K562 (cell line): ENCODE results near the gene SMARCC1. TPM values are rescaled to one million over a fixed set of nuclear protein-coding genes. Genes with fewer than 3 reads are reported as not detected.

Source experiments
- CCNT2 ChIP-seq: IDR thresholded peaks from 2 replicates; pipeline ENCODE4 v1.6.1; 2011; ENCODE audit warnings: borderline replicate concordance, low read depth, mild to moderate bottlenecking, moderate library complexity, mixed read lengths, low read length; ENCODE audit not compliant: insufficient read length; ENCODE audit errors: extremely low read depth
- CHD1 ChIP-seq: fragments of 200-600 bp; sonication (generic); IDR thresholded peaks from one replicate; pipeline ENCODE4 v1.6.1; 2012; ENCODE audit warnings: mild to moderate bottlenecking, moderate library complexity, low read length, inconsistent platforms
- FOXK1 ChIP-seq: sonication (generic); formaldehyde crosslinking; IDR thresholded peaks from 2 replicates; pipeline ENCODE4 v1.8.0; 2022; ENCODE audit warnings: missing genetic modification reagents, mild to moderate bottlenecking, borderline replicate concordance
- KLF1 ChIP-seq: fragments of 450-650 bp; IDR thresholded peaks from 2 replicates; pipeline ENCODE4 v1.6.1; 2016; ENCODE audit warnings: missing genetic modification characterization, missing compliant biosample characterization
- NFIC ChIP-seq: fragments of 450-650 bp; IDR thresholded peaks from 2 replicates; pipeline ENCODE4 v1.6.1; 2017; ENCODE audit warnings: mild to moderate bottlenecking, inconsistent platforms
- NR4A1 ChIP-seq, 2 experiments: fragments of 250-450 bp in 1 of 2; fragments of 450-650 bp in 1 of 2; sonication (Bioruptor Pico) in 1 of 2; IDR thresholded peaks; 2 replicates each; pipeline versions ENCODE4 v1.4.0 to v1.6.1; 2016 to 2020; ENCODE audit warnings: mild to moderate bottlenecking in 2 of 2, missing compliant biosample characterization in 1 of 2, missing genetic modification characterization in 1 of 2, moderate library complexity in 1 of 2
- SREBF2 ChIP-seq: sonication (generic); formaldehyde crosslinking; IDR thresholded peaks from 2 replicates; pipeline ENCODE4 v1.4.0; 2020; ENCODE audit warnings: mild to moderate bottlenecking, missing genetic modification reagents
- TEAD4 ChIP-seq, 2 experiments: sonication (generic) in 1 of 2; formaldehyde crosslinking in 1 of 2; IDR thresholded peaks; 2 replicates each; pipeline versions ENCODE4 v1.6.1 to v1.8.0; 2012 to 2022; ENCODE audit warnings: borderline replicate concordance in 1 of 2, inconsistent platforms in 1 of 2, low read length in 1 of 2, mild to moderate bottlenecking in 1 of 2, missing genetic modification reagents in 1 of 2
- XRCC4 ChIP-seq: IDR thresholded peaks from one replicate; pipeline ENCODE4 v1.6.1; 2011; ENCODE audit not compliant: insufficient read depth, insufficient read length; ENCODE audit errors: extremely low read depth
- ZC3H8 ChIP-seq: fragments of 450-650 bp; IDR thresholded peaks from 2 replicates; pipeline ENCODE4 v1.6.1; 2017
- ZNF121 ChIP-seq: sonication (generic); formaldehyde crosslinking; conservative IDR thresholded peaks from 2 replicates; pipeline ENCODE4 v1.8.0; 2022; ENCODE audit warnings: missing genetic modification reagents
- ZNF41 ChIP-seq: fragments of 250-450 bp; sonication (Bioruptor Pico); conservative IDR thresholded peaks from 2 replicates; pipeline ENCODE4 v1.4.0; 2020; ENCODE audit warnings: mild to moderate bottlenecking
- ZNF830 ChIP-seq: fragments of 250-450 bp; sonication (Bioruptor Pico); IDR thresholded peaks from 2 replicates; pipeline ENCODE4 v1.5.0; 2021; ENCODE audit warnings: mild to moderate bottlenecking
- polyA plus RNA-seq, 8 experiments: library from polyadenylated mRNA; depleted of rRNA in 4 of 8; stranded (reverse) in 5 of 8; unstranded in 3 of 8; fragments of >200 nt; fragmentation: Nextera tagmentation in 2 of 8; fragmentation: Illumina TruSeq in 1 of 8; extraction: Ambion mirVana in 2 of 8; extraction: Trizol in 1 of 8; gene quantifications; 2 replicates each; pipeline versions ENCODE4 v1.2.1 to v1.2.3, GENCODE V29; 2011 to 2014; ENCODE audit warnings: inconsistent platforms in 1 of 8, missing spikeins in 1 of 8
- total RNA-seq, 7 experiments: library from RNA; depleted of rRNA in 6 of 7; stranded (reverse); fragments of >200 nt in 6 of 7; fragmentation: Illumina TruSeq in 2 of 7; extraction: Trizol in 2 of 7; gene quantifications; 2 replicates each; pipeline versions ENCODE4 v1.2.1 to v1.2.3, GENCODE V29; 2011 to 2021; ENCODE audit warnings: low replicate concordance in 1 of 7
- TF ChIP-seq, protein P1 (sequence below): sonication (generic); formaldehyde crosslinking; IDR thresholded peaks from 2 replicates; pipeline ENCODE4 v1.8.1; 2023; ENCODE audit warnings: mild to moderate bottlenecking, missing genetic modification reagents, moderate library complexity
- TF ChIP-seq, protein P2 (sequence below), 2 experiments: fragments of 450-650 bp in 1 of 2; sonication (generic) in 1 of 2; formaldehyde crosslinking in 1 of 2; IDR thresholded peaks in 1 of 2; conservative IDR thresholded peaks in 1 of 2; 2 replicates each; pipeline versions ENCODE4 v1.6.1 to v1.8.1; 2016 to 2023; ENCODE audit warnings: mild to moderate bottlenecking in 2 of 2, moderate library complexity in 2 of 2, inconsistent platforms in 1 of 2, missing genetic modification reagents in 1 of 2
- TF ChIP-seq, protein P3 (sequence below): fragments of 450-650 bp; IDR thresholded peaks from 2 replicates; pipeline ENCODE4 v1.6.1; 2017; ENCODE audit warnings: antibody characterized with exemption, mild to moderate bottlenecking
- TF ChIP-seq, protein P4 (sequence below): fragments of 200-800 bp; sonication (Bioruptor generic); IDR thresholded peaks from 2 replicates; pipeline ENCODE4 v1.6.1; 2017; ENCODE audit warnings: missing genetic modification characterization, missing compliant biosample characterization

The SMARCC1 gene
- total and polyA plus RNA-seq, 9 of the 15 experiments (the other 6 are each of a cell fraction or from before 2014, with no cell fraction given): 20.7 to 199 (median 66.0) TPM

DNA sequence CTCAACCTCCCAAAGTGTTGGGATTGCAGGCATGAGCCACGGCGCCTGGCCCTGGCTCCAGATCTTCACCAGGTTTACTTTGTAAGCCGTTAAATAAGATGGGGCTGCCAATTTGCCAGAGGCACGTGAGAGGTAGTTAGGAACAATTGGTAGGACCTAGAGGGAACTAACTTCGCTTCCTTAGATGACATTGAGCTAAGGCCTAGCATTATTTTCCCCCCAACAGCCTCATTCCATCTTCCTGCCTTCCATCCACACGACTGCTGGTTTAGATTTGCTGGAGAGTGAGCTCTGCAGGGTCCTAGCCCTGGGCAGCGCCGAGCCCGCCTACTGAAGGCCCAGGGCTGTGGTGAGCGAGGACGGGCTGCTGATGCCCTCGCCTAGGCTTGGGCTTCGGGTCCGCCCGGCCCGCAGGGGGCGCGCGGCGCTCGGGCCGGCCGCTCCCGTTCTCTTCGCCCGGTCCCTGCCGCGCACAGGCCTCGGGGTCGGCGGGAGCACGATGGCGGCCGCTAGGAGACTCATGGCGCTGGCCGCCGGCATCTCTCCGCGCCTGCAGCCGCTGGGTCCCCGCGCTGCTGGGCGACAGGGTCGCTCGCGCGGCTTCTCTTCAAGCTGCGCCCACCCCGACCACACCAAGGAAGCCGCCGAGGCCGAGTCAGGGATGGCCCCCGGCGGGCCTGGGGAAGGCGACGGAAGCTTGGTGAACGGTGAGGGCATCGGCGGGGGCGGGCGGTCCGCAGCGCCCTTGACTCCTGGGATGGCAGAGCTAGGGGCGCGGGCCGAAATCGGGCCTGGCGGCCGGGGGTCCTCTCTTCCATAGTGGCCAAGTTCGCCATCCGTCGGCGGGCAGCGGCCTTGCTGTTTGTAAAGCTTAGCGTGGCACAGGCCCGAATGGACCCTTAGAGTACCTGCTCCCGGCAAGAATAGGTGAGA lies 43.1 kb upstream of the SMARCC1 start (continued):
- peak; percentile 93 for TF ChIP-seq CCNT2
- TF ChIP-seq, protein P1, sequence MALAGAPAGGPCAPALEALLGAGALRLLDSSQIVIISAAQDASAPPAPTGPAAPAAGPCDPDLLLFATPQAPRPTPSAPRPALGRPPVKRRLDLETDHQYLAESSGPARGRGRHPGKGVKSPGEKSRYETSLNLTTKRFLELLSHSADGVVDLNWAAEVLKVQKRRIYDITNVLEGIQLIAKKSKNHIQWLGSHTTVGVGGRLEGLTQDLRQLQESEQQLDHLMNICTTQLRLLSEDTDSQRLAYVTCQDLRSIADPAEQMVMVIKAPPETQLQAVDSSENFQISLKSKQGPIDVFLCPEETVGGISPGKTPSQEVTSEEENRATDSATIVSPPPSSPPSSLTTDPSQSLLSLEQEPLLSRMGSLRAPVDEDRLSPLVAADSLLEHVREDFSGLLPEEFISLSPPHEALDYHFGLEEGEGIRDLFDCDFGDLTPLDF: peak; percentile 96
- TF ChIP-seq XRCC4: no peak
- peak; percentile 33 for TF ChIP-seq NFIC
- TF ChIP-seq ZNF41 (CRISPR knock-in tag): no peak
- TF ChIP-seq, protein P2, sequence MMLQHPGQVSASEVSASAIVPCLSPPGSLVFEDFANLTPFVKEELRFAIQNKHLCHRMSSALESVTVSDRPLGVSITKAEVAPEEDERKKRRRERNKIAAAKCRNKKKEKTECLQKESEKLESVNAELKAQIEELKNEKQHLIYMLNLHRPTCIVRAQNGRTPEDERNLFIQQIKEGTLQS (IDR thresholded peaks at IDR 0.05): no peak
- TF ChIP-seq, protein P2 (CRISPR knock-in tag; conservative IDR thresholded peaks at IDR 0.05): peak; percentile 89
- peak; percentile 43; the same call in 1 of the 2 replicates for TF ChIP-seq TEAD4 (IDR thresholded peaks at IDR 0.05; ENCODE audit: low read length)
- no peak for TF ChIP-seq TEAD4 (CRISPR knock-in tag; IDR thresholded peaks at IDR 0.05; ENCODE audit: borderline replicate concordance)
- TF ChIP-seq, protein P3, sequence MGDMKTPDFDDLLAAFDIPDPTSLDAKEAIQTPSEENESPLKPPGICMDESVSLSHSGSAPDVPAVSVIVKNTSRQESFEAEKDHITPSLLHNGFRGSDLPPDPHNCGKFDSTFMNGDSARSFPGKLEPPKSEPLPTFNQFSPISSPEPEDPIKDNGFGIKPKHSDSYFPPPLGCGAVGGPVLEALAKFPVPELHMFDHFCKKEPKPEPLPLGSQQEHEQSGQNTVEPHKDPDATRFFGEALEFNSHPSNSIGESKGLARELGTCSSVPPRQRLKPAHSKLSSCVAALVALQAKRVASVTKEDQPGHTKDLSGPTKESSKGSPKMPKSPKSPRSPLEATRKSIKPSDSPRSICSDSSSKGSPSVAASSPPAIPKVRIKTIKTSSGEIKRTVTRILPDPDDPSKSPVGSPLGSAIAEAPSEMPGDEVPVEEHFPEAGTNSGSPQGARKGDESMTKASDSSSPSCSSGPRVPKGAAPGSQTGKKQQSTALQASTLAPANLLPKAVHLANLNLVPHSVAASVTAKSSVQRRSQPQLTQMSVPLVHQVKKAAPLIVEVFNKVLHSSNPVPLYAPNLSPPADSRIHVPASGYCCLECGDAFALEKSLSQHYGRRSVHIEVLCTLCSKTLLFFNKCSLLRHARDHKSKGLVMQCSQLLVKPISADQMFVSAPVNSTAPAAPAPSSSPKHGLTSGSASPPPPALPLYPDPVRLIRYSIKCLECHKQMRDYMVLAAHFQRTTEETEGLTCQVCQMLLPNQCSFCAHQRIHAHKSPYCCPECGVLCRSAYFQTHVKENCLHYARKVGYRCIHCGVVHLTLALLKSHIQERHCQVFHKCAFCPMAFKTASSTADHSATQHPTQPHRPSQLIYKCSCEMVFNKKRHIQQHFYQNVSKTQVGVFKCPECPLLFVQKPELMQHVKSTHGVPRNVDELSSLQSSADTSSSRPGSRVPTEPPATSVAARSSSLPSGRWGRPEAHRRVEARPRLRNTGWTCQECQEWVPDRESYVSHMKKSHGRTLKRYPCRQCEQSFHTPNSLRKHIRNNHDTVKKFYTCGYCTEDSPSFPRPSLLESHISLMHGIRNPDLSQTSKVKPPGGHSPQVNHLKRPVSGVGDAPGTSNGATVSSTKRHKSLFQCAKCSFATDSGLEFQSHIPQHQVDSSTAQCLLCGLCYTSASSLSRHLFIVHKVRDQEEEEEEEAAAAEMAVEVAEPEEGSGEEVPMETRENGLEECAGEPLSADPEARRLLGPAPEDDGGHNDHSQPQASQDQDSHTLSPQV: peak; percentile 79
- TF ChIP-seq NR4A1 (CRISPR knock-in tag; IDR thresholded peaks at IDR 0.05): no peak
- TF ChIP-seq NR4A1 (tag; IDR thresholded peaks at IDR 0.05): 0 out of 2 replicates have a peak, but pooled peaks have one; percentile 56
- TF ChIP-seq ZNF830 (CRISPR knock-in tag): peak; percentile 5; the same call in 1 of the 2 replicates
- no peak for TF ChIP-seq SREBF2 (CRISPR knock-in tag)
- TF ChIP-seq, protein P4, sequence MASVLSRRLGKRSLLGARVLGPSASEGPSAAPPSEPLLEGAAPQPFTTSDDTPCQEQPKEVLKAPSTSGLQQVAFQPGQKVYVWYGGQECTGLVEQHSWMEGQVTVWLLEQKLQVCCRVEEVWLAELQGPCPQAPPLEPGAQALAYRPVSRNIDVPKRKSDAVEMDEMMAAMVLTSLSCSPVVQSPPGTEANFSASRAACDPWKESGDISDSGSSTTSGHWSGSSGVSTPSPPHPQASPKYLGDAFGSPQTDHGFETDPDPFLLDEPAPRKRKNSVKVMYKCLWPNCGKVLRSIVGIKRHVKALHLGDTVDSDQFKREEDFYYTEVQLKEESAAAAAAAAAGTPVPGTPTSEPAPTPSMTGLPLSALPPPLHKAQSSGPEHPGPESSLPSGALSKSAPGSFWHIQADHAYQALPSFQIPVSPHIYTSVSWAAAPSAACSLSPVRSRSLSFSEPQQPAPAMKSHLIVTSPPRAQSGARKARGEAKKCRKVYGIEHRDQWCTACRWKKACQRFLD (CRISPR knock-in tag): peak; percentile 79; the same call in 1 of the 2 replicates
- TF ChIP-seq ZC3H8: no peak
- TF ChIP-seq ZNF121 (CRISPR knock-in tag): 0 out of 2 replicates have a peak, but pooled peaks have one; percentile 9
- TF ChIP-seq FOXK1 (CRISPR knock-in tag): peak; percentile 56; the same call in 1 of the 2 replicates
- TF ChIP-seq KLF1: 0 out of 2 replicates have a peak, but pooled peaks have one; percentile 32
- TF ChIP-seq CHD1: peak; percentile 60
